CD4-positive, alpha-beta T cell treated with Interleukin-17A for 1 hour (primary cell): ENCODE results near the gene JAK3.

ENCODE experiments used
- DNase-seq: peaks from one replicate; pipeline ENCODE4 v3.0.0-alpha.2; 2020

Gene JAK3

GRCh38 chr19:17865364-17866311 is 17.9 kb upstream of the JAK3 start:
- DNase-seq, result no peak

- DNase-seq, result no peak
Observed at GRCh38 chr19:17863520-17864182, 15.9 kb upstream of the JAK3 start.

- no peak for DNase-seq
Observed at GRCh38 chr19:17862711-17863519, 15.1 kb upstream of the JAK3 start.

GRCh38 chr19:17861542-17862402 is 14.0 kb upstream of the JAK3 start:
- DNase-seq, result no peak

- DNase-seq, result no peak
Observed at GRCh38 chr19:17860993-17861360, 13.2 kb upstream of the JAK3 start.

GRCh38 chr19:17860331-17860992 is 12.7 kb upstream of the JAK3 start:
- no peak for DNase-seq

- DNase-seq, result peak; percentile 100
Observed at GRCh38 chr19:17859533-17860330, 11.9 kb upstream of the JAK3 start, which contains the start of gene RPL18A. TSS of gene RPL18A (plus strand) at chr19:17859910. CDS start at chr19:17859957, 47 bp downstream.

- DNase-seq, result peak; percentile 90
Observed at GRCh38 chr19:17855280-17856152, 7.7 kb upstream of the JAK3 start.

GRCh38 chr19:17854061-17854460 is 6.3 kb upstream of the JAK3 start:
- no peak for DNase-seq

- DNase-seq, result peak; percentile 32
Observed at GRCh38 chr19:17848595-17849292, 962 bp upstream of the JAK3 start.

- DNase-seq, result peak; percentile 77
Observed at GRCh38 chr19:17846146-17846545, 1.6 kb downstream of the JAK3 start.

- DNase-seq, result no peak
Observed at GRCh38 chr19:17843908-17844490, 3.8 kb downstream of the JAK3 start.

- DNase-seq, result no peak
Observed at GRCh38 chr19:17843292-17843827, 4.4 kb downstream of the JAK3 start.

- DNase-seq, result no peak
Observed at GRCh38 chr19:17842663-17843291, 5.0 kb downstream of the JAK3 start.

- peak; percentile 55 for DNase-seq
Observed at GRCh38 chr19:17841810-17842662, 5.7 kb downstream of the JAK3 start.

- DNase-seq, result no peak
Observed at GRCh38 chr19:17841371-17841809, 6.4 kb downstream of the JAK3 start.

GRCh38 chr19:17840019-17840418 is 7.8 kb downstream of the JAK3 start:
- DNase-seq, result no peak
